Thyroid gland (tissue), 4 donors: ENCODE measurements around the gene SMAD3.

ENCODE experiments used
- CTCF ChIP-seq, 6 experiments: fragments of 200-600 bp in 3 of 6; fragments of 450-650 bp in 3 of 6; sonication (generic) in 3 of 6; IDR thresholded peaks; one replicate each; pipeline ENCODE4 v1.5.1; 2016 to 2019; ENCODE audit warnings: antibody characterized with exemption in 6 of 6, mild to moderate bottlenecking in 2 of 6, inconsistent platforms in 1 of 6, moderate library complexity in 1 of 6
- POLR2A ChIP-seq, 2 donors: fragments of 450-650 bp; IDR thresholded peaks; one replicate each; pipeline ENCODE4 v1.6.1; 2017; ENCODE audit warnings: antibody characterized with exemption in 2 of 2, mild to moderate bottlenecking in 2 of 2, moderate library complexity in 1 of 2

GRCh38 chr15:67215102-67215501 is 149.7 kb downstream of the SMAD3 start:
- no peak for TF ChIP-seq CTCF (IDR thresholded peaks at IDR 0.05)
- TF ChIP-seq POLR2A (IDR thresholded peaks at IDR 0.05), result no peak
